ENCODE results near the gene RASGEF1C.

GRCh38 chr5:180075703-180076102 lies 133.3 kb downstream of the RASGEF1C start:
- TF ChIP-seq CTCF (IDR thresholded peaks at IDR 0.05; ENCODE audit: low read depth, low read length) (no peak), EZH2phosphoT487 (IDR thresholded peaks at IDR 0.05; ENCODE audit: low read depth) (no peak)
